GM19025 (cell line): ENCODE measurements around the gene LSAMP.
A peak's percentile ranks its signal among the peaks of the same experiment; 100 is the strongest.

ENCODE experiments used
- ATAC-seq: cut with Tn5 transposase; IDR thresholded peaks from one replicate; pipeline ENCODE4 v1.9.1; 2021; ENCODE audit warnings: mild to moderate bottlenecking, low read depth, moderate library complexity; ENCODE audit not compliant: unreplicated experiment

The LSAMP gene

DNA sequence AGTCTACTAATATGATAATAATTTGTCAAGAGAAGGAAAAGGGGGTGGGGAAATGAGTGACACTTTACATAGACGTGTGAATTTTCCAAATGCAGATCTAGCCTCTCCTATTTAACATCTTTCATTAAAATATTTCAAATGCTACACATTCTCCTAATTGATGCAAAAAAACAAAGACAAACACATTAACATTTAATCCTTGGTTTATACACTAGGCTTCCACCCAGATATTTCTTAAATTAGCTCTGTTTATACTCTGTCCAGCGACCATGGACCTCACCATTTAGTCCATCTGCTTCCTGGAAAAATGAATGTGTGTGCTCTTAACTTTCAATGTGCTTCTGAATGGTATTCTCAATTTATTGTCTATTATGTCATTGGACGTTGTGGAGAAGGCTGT lies 409.9 kb downstream of the LSAMP start:
- ATAC-seq, result no peak

GRCh38 chr3:116034794-116035193 lies 410.5 kb downstream of the LSAMP start:
- ATAC-seq, result no peak

DNA sequence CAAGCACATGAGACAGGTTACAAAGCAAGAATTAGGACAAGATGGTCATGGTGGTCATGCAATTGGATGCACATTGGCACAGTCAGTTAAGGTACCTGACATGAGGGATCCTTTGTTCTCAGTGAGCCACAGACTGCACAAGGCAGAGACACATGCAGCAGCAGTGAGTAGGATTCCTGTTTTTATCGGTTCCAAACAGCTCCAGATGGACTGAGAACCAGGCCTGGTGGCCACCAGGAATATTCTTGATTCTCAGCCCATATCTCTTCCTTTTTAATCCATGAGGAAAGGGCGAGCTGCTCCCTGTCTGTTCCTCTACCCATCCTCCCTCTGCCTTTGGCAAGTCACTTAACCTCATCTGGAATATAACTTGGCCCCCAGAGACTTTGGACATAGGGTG lies 411.2 kb downstream of the LSAMP start:
- no peak for ATAC-seq

GRCh38 chr3:116033516-116033915 lies 411.8 kb downstream of the LSAMP start:
- ATAC-seq, result no peak

DNA sequence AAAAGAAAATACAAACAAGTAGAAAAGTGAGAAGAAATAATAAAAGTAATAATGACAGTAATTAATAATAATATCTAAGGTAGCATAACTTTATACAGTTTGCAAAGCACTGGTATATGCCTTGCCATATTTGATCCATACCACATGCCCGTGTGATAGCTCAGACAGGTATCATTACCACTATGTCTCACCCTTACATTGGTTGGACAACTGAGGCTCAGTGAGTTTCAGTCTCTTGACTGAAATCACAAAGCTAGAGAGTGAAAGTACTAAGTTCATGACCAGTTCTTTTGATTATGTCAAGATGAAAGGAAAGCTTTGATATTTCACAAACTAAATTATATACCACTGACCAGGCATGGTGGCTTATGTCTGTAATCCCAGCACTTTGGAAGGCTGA lies 413.1 kb downstream of the LSAMP start:
- no peak for ATAC-seq

DNA sequence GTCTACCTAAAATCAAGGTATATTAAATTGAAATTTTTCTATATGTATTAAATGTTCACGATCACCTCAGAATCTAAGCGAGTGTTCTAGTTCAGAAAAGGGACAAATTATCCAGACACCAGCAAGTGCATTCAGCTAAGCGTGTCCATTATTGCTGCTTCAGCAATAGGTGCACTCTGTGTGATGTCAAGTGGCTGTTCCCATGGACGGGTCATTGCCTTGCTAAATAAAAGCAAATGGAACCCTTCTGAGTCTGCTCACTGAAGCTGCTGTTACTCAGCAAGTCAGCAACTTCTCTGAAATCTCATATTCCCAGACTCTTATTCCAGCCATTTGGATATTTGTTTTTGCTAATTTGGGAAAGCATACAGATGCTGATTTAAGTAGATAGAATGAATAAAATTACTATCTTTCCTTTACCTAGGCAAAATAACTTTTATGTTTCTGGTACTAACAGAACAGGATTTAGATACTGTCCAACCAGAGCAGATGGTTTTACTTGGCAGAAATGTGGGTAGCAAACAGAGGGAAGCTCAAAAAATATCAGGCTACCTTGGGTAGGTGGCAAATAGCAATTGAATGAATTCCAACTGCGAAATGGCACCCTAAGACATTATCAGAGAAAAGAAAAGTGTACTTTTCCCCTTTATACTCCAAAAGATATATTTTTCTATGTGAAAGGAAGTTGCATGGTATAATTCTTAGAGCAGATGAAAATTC lies 415.0 kb downstream of the LSAMP start:
- ATAC-seq, result no peak

GRCh38 chr3:116029266-116029665 lies 416.0 kb downstream of the LSAMP start:
- no peak for ATAC-seq

GRCh38 chr3:116028157-116028556 lies 417.1 kb downstream of the LSAMP start:
- no peak for ATAC-seq

- no peak for ATAC-seq
These were observed 424.3 kb downstream of the LSAMP start for GRCh38 chr3:116020989-116021388.

GRCh38 chr3:116020495-116020894 lies 424.8 kb downstream of the LSAMP start:
- ATAC-seq, result no peak

DNA sequence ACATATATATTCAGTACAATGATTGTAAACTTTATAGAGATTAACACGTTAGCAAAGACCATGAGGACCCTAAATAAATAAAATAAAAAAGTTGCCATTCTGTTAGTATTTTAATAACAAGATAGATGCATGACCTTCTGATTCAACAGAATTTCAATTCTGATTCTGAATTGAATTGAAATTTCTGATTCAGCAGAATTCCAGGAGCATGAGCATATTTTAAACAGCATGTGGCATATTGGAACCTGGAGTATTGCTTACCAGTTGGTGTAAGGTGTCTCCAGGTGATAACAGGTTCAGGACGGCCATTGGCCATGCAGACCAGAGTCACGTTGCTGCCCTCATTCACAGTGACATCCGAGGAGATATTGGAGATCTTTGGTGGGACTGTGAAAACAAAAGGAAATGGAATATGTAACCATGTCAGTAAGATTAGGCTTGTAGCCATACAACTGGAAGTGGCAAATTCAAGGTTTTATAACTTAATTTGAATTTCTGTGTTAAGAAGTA lies 426.0 kb downstream of the LSAMP start:
- ATAC-seq, result no peak

DNA sequence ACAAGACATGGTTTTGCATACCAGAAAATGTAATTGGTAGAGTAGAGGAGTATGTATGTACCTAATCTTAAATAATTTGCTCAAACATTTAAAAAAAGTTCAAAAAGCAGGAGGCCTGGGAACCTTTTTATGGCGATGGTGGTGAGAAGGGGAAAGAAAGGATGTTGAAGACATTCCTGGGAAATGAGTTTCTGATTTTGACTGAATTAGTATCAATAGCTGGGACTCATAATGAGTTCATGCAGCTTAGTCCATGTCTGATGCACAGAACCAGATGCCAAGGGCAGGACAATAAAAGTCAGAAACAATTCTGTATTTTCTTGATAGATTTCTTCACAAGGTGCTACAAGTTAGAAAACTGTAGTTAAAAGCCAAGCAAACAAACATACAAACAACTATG lies 426.6 kb downstream of the LSAMP start:
- no peak for ATAC-seq

GRCh38 chr3:116015931-116016330 lies 429.4 kb downstream of the LSAMP start:
- no peak for ATAC-seq

- ATAC-seq, result no peak
These were observed 438.3 kb downstream of the LSAMP start for GRCh38 chr3:116007000-116007399.

GRCh38 chr3:116005404-116005803 lies 439.9 kb downstream of the LSAMP start:
- no peak for ATAC-seq

GRCh38 chr3:116002235-116002634 lies 443.1 kb downstream of the LSAMP start:
- ATAC-seq, result no peak

DNA sequence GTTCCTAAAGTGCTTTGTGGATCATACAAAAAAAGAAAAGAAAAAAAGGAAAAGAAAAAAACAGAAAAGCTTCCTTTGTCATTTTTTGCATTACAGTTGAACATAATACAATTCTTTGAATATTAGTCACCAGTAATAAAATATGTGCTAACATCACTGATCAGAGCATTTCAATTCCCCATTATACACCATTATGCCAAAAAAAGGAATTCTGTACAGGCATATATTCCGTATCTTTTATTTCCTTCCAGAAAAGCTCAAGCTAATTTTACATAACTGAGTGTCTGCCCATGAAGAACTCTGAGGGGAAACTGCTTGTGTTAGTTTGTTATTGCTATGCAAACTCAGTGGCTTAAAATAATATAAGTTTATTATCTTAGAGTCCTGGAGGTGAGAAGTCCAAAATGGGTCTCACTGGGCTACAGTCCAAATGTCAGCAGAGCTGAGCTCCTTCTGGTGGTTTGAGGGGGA lies 444.1 kb downstream of the LSAMP start:
- no peak for ATAC-seq

DNA sequence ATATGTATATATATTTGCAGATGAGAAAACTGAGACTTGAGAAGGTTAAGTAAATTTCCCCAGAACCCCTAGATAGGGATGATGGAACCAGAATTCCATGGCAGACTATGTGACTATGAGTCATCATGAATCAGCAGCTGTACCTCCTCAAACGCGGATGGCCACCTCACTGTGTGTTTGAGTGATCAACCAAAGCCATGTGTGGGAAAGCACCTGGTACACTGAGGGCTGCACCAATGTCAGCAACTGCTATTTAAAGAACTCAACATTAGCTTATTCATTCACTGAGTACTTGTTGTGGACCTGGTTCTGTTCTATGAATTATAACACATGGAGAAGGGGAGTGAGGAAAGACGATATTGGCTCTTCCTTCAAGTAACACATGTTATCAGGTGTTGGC lies 445.0 kb downstream of the LSAMP start:
- peak; percentile 86 for ATAC-seq

- ATAC-seq, result no peak
These were observed 445.7 kb downstream of the LSAMP start for GRCh38 chr3:115999613-116000012.

- ATAC-seq, result no peak
These were observed 446.2 kb downstream of the LSAMP start for GRCh38 chr3:115999001-115999585.

DNA sequence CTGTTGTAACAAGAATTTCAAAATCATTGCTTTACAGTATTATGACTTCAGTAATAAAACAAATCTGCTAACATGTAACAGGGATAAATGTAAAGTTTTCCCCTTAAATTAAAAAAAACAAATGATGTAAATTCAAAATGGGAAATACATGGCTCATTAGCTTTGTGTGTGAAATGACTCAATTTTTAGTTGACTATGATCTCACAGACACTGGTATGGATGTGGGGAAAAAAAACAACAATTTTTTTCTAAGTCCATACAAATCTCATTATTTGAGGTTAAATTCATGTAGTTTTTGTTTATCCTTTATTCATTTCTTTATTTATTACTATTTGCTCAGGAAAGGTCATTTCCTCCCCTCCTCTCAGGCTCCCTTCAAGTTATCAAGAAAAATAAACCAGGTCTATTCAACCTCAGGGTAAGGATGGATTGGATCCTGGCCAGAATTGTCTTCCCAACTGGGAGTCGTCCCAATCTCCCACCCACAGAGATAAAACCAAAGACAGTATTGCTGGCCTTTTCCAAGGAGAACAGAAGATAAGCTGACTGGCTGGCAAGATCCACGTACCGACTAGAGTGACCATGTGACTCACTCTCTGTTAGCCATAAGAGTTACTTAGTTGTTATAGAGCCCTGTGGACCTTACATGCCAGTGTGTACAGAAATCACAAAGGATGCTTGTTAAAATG lies 448.7 kb downstream of the LSAMP start:
- no peak for ATAC-seq

- no peak for ATAC-seq
These were observed 454.6 kb downstream of the LSAMP start for GRCh38 chr3:115990669-115991068.
